HepG2 (cell line): ENCODE results near the gene PUM1.

ENCODE experiments used
- CTCF ChIP-seq: sonication (generic); formaldehyde crosslinking; IDR thresholded peaks from 2 replicates; pipeline ENCODE4 v1.5.0; 2020; ENCODE audit warnings: mild to moderate bottlenecking, missing genetic modification reagents, moderate library complexity
- HMG20A ChIP-seq: IDR thresholded peaks from 2 replicates; pipeline ENCODE4 v1.6.1; 2016; ENCODE audit warnings: borderline replicate concordance
- NFYB ChIP-seq: sonication (generic); formaldehyde crosslinking; IDR thresholded peaks from 2 replicates; pipeline ENCODE4 v1.4.0; 2020; ENCODE audit warnings: missing genetic modification reagents
- SP1 ChIP-seq, 2 experiments: fragments of 450-650 bp in 1 of 2; sonication (generic) in 1 of 2; formaldehyde crosslinking in 1 of 2; IDR thresholded peaks; 2 replicates each; pipeline versions ENCODE4 v1.4.0 to v1.6.1; 2016 to 2020; ENCODE audit warnings: missing genetic modification reagents in 1 of 2
- ZNF354B ChIP-seq: sonication (generic); formaldehyde crosslinking; IDR thresholded peaks from 2 replicates; pipeline ENCODE4 v1.8.0; 2022; ENCODE audit warnings: mild to moderate bottlenecking, missing genetic modification reagents
- TF ChIP-seq, protein P1 (sequence below), 2 experiments: fragments of 450-650 bp in 1 of 2; sonication (generic) in 1 of 2; formaldehyde crosslinking in 1 of 2; IDR thresholded peaks; 2 replicates each; pipeline versions ENCODE4 v1.6.1 to v1.8.0; 2016 to 2022; ENCODE audit warnings: antibody characterized with exemption in 1 of 2, mild to moderate bottlenecking in 1 of 2, missing genetic modification reagents in 1 of 2
- TF ChIP-seq, protein P2 (sequence below): sonication (generic); formaldehyde crosslinking; IDR thresholded peaks from 2 replicates; pipeline ENCODE4 v1.4.0; 2020; ENCODE audit warnings: missing genetic modification reagents
- TF ChIP-seq, protein P3 (sequence below): sonication (generic); formaldehyde crosslinking; IDR thresholded peaks from 2 replicates; pipeline ENCODE4 v1.4.0; 2020; ENCODE audit warnings: mild to moderate bottlenecking, missing genetic modification reagents, borderline replicate concordance
- TF ChIP-seq, protein P4 (sequence below): sonication (generic); formaldehyde crosslinking; IDR thresholded peaks from 2 replicates; pipeline ENCODE4 v1.4.0; 2020; ENCODE audit warnings: missing genetic modification reagents

DNA sequence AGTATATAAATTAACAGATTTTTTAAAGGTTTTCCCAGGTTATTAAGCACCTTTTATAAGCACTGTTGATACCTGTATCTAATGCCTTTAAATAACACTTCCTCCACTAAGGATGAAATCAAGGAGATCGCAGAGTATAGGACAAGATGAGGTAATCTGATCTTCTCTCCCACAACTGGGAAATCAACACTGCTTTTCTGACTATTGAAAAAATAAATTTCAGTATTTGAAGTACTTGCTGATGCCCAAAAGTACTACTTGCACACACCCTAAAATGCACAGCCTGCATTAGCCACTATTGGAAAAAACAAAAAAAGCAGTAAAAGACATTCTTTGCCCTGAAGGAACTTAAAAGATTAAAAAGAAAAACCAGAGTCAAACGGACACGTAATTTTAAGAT is 48.6 kb downstream of the PUM1 start:
- TF ChIP-seq HMG20A (CRISPR knock-in tag) (no peak), CTCF (no peak), SP1 (IDR thresholded peaks at IDR 0.05) (no peak), SP1 (CRISPR knock-in tag; IDR thresholded peaks at IDR 0.05) (no peak), NFYB (CRISPR knock-in tag) (no peak), ZNF354B (CRISPR knock-in tag) (no peak)
- TF ChIP-seq, protein P1, sequence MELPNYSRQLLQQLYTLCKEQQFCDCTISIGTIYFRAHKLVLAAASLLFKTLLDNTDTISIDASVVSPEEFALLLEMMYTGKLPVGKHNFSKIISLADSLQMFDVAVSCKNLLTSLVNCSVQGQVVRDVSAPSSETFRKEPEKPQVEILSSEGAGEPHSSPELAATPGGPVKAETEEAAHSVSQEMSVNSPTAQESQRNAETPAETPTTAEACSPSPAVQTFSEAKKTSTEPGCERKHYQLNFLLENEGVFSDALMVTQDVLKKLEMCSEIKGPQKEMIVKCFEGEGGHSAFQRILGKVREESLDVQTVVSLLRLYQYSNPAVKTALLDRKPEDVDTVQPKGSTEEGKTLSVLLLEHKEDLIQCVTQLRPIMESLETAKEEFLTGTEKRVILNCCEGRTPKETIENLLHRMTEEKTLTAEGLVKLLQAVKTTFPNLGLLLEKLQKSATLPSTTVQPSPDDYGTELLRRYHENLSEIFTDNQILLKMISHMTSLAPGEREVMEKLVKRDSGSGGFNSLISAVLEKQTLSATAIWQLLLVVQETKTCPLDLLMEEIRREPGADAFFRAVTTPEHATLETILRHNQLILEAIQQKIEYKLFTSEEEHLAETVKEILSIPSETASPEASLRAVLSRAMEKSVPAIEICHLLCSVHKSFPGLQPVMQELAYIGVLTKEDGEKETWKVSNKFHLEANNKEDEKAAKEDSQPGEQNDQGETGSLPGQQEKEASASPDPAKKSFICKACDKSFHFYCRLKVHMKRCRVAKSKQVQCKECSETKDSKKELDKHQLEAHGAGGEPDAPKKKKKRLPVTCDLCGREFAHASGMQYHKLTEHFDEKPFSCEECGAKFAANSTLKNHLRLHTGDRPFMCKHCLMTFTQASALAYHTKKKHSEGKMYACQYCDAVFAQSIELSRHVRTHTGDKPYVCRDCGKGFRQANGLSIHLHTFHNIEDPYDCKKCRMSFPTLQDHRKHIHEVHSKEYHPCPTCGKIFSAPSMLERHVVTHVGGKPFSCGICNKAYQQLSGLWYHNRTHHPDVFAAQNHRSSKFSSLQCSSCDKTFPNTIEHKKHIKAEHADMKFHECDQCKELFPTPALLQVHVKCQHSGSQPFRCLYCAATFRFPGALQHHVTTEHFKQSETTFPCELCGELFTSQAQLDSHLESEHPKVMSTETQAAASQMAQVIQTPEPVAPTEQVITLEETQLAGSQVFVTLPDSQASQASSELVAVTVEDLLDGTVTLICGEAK (IDR thresholded peaks at IDR 0.05), result no peak
- TF ChIP-seq, protein P1 (CRISPR knock-in tag; IDR thresholded peaks at IDR 0.05), result no peak
- TF ChIP-seq, protein P2, sequence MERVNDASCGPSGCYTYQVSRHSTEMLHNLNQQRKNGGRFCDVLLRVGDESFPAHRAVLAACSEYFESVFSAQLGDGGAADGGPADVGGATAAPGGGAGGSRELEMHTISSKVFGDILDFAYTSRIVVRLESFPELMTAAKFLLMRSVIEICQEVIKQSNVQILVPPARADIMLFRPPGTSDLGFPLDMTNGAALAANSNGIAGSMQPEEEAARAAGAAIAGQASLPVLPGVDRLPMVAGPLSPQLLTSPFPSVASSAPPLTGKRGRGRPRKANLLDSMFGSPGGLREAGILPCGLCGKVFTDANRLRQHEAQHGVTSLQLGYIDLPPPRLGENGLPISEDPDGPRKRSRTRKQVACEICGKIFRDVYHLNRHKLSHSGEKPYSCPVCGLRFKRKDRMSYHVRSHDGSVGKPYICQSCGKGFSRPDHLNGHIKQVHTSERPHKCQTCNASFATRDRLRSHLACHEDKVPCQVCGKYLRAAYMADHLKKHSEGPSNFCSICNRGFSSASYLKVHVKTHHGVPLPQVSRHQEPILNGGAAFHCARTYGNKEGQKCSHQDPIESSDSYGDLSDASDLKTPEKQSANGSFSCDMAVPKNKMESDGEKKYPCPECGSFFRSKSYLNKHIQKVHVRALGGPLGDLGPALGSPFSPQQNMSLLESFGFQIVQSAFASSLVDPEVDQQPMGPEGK (CRISPR knock-in tag), result no peak
- TF ChIP-seq, protein P3, sequence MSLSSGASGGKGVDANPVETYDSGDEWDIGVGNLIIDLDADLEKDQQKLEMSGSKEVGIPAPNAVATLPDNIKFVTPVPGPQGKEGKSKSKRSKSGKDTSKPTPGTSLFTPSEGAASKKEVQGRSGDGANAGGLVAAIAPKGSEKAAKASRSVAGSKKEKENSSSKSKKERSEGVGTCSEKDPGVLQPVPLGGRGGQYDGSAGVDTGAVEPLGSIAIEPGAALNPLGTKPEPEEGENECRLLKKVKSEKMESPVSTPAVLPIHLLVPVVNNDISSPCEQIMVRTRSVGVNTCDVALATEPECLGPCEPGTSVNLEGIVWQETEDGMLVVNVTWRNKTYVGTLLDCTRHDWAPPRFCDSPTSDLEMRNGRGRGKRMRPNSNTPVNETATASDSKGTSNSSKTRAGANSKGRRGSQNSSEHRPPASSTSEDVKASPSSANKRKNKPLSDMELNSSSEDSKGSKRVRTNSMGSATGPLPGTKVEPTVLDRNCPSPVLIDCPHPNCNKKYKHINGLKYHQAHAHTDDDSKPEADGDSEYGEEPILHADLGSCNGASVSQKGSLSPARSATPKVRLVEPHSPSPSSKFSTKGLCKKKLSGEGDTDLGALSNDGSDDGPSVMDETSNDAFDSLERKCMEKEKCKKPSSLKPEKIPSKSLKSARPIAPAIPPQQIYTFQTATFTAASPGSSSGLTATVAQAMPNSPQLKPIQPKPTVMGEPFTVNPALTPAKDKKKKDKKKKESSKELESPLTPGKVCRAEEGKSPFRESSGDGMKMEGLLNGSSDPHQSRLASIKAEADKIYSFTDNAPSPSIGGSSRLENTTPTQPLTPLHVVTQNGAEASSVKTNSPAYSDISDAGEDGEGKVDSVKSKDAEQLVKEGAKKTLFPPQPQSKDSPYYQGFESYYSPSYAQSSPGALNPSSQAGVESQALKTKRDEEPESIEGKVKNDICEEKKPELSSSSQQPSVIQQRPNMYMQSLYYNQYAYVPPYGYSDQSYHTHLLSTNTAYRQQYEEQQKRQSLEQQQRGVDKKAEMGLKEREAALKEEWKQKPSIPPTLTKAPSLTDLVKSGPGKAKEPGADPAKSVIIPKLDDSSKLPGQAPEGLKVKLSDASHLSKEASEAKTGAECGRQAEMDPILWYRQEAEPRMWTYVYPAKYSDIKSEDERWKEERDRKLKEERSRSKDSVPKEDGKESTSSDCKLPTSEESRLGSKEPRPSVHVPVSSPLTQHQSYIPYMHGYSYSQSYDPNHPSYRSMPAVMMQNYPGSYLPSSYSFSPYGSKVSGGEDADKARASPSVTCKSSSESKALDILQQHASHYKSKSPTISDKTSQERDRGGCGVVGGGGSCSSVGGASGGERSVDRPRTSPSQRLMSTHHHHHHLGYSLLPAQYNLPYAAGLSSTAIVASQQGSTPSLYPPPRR, result no peak
- TF ChIP-seq, protein P4, sequence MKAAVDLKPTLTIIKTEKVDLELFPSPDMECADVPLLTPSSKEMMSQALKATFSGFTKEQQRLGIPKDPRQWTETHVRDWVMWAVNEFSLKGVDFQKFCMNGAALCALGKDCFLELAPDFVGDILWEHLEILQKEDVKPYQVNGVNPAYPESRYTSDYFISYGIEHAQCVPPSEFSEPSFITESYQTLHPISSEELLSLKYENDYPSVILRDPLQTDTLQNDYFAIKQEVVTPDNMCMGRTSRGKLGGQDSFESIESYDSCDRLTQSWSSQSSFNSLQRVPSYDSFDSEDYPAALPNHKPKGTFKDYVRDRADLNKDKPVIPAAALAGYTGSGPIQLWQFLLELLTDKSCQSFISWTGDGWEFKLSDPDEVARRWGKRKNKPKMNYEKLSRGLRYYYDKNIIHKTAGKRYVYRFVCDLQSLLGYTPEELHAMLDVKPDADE, result no peak
